ENCODE measurements around the gene NCKAP5L.

- no peak for TF ChIP-seq ZFP30 (CRISPR knock-in tag; IDR thresholded peaks at IDR 0.05)
- no peak for TF ChIP-seq PATZ1 (CRISPR knock-in tag; IDR thresholded peaks at IDR 0.05; ENCODE audit: borderline replicate concordance)
- no peak for TF ChIP-seq CSRNP3 (CRISPR knock-in tag; IDR thresholded peaks at IDR 0.05)
- no peak for TF ChIP-seq GLIS3 (CRISPR knock-in tag; IDR thresholded peaks at IDR 0.05)
- no peak for TF ChIP-seq ESRRG (CRISPR knock-in tag; IDR thresholded peaks at IDR 0.05)
- no peak for TF ChIP-seq ARNTL (CRISPR knock-in tag; IDR thresholded peaks at IDR 0.05; ENCODE audit: borderline replicate concordance, low read depth)
- TF ChIP-seq PPARA (CRISPR knock-in tag; IDR thresholded peaks at IDR 0.05; ENCODE audit: borderline replicate concordance), result no peak
- no peak for TF ChIP-seq TOX (CRISPR knock-in tag; IDR thresholded peaks at IDR 0.05; ENCODE audit: borderline replicate concordance)
Observed at GRCh38 chr12:49832836-49833421, 4.7 kb upstream of the NCKAP5L start.
